Measurements from ENCODE around the gene CLEC4M.
"Not testable (repeated sequence)": the region's sequence is repeated elsewhere in the genome, so short reads cannot be mapped to it uniquely, and the experiment has no call there.

Gene CLEC4M

DNA sequence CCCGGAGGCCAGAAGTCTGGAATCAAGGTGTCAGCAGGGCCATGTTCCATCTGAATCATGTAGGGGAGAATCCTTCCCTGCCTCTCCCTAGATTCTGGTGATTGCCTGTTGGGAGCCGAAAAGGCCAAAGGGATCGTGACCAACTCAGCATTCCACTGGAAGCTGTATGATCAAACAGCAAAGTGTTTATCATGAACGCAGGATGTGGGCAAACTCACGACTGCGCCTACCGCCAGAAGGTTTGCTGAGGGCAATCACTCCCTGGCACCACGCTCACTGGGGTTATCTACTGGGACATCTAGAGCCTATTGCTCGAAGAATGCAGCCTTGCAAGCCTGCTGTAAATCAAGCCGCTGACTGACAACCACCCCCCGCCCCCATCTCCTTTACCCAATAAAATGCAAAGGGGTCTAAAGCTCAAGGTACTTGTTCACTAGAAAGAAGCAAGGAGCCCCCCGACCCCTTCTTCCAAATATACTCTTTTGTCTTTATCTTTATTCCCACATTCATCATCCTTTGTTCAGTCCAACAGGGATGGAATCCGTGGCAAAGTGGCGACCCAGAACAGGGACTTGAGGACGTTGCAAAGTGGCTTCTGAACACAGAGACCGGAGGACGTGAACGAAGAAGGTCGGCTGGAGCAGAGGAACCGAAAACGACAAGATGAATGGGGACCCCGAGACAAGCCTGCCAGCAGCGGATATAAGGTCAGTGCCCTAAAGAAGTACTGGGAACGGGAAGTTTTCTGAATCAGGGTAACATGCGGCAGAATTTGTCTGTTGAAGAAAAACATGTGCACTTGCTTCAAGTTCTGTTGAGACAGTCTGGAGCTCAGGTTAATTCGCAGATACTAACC, 16.8 kb downstream of the CLEC4M start:
- DNase-seq, result no peak

DNA sequence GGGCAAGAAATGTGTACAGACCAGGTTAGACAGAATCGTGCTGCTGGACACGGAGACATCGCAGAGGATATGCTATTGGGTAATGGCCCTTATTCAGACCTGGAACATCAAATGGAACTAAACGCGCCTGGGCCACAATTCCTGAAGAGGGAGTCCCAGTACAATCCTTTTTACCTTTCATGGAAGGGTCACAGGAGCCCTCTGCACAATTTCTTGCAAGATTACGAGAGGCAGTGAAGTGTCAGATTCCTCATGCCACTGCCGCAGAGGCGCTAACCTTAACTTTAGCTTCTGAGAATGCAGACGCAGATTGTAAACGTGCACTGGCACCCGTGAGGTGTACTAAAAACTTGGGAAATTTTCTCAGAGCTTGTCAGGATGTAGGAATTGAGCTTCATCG, 18.1 kb downstream of the CLEC4M start:
- no peak for DNase-seq

DNA sequence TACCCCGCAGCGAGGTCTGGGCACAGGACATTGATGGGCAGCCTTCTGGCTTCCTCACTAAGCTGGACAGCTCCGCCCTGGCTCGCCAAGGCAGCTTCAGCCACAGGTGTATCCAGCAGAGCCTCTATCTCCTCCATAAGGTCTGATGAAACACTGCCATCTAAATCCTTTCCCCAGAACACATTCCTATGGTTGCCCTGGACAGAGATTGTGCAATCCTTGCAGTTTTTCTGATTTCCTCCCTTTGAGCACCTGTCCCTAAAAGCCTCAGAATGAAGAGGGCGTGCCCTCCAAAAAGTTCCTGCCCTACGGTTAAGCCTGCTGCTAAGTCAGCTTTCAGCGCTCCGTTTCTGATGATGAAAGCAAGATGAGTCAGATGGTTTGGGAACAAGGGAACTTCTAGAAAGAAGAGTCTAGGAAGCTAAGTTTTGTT, 21.0 kb downstream of the CLEC4M start:
- no peak for DNase-seq

DNA sequence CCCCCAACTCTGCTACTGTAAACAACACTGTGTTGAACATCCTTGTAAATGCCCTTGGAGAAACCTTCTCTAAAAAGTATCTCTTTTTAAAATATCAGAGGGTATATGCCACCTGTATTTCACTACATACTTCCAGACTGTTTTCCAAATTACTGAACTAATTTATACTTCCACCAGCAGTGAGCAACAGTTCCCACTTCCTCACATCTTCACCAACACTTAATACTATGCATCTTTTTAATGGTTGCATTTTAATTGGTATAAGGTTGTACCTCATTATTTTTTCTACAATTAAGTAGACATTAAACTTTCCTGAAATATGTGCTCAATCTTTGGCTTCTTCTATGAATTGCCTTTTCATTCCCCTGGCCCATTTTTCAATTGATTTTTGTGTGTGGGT, 21.8 kb downstream of the CLEC4M start:
- no peak for DNase-seq

DNA sequence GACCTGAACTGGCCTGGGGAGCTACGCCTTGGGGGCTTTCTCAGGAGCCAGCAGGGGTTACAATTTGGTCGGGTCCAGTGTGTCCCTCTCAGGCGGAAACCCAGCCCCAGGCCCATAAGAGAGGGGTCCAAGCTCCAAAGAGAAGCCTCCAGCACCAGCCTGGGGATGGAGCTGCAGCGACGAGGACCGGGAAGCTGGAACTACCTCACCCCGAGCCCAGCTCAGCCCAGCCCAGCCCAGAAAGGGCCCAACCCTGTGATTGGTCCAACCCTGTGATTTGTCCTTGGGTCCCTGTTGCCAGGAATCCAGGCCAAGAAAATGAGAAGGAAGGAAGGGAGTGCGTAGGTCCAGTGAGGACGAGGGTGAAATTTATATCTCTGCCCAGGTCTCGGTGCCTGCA, 24.1 kb downstream of the CLEC4M start:
- no peak for DNase-seq

DNA sequence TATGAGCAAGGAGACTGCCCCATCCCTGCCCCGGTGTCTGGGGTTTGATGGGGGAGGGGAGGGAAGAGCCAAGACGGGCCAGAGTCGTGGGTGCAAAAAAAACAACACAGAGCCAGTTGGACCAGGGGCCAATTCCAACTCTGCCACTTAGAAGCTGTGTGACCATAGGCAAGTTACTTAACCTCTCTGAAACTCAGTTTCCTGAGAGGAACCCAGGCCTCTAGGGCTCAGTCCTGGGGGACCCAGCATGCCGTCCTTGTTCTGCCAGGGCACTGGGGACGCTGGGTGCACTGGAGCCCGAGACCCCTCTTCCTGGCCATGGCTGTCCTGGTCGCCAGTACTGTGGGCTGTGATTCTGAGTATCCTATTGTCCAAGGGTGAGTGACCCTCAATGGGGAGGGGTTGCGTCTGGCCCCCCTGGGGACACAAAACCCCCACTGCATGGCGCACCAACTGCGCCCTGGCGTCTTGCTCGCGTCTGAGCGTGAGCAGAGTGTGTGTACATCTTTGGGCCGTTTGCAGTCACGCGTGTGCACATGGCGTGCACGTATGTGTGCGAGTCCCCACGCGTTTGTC, 24.6 kb downstream of the CLEC4M start:
- DNase-seq, result no peak

DNA sequence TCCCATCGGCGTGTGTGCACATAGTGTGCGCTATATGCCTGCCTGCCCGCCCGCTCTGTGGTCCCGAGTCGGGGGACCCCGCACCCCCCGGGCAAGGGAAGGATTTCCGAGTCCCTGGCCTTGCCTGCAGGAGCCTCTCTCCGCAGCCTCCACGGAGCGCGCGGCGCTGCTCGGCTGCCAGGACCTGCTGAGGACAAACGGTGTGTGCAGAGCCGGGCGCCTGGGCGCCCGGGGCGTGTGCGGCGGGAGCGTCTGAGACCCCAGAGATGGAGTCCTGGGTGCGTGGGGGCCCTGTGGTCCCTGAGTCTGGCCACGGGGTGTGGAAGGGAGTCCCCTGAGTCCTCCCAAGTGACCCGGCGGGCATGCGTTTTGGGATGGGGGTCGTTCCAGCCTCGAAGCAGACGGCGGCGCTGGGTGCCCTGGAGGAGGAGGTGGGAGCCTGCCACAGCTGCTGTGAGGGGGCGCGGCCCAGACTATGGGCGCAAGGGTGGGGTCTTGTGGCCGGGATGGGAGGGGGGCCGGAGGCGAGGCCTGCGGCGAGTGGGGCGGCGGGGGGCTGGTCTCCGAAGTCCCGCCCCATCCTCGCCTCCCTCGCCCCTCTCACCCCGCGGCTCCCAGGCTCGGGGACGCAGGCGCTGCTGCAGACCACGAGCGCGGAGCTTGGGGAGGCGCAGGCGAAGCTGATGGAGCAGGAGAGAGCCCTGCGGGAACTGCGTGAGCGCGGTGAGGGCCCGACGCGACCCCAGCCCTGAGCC, 25.3 kb downstream of the CLEC4M start:
- DNase-seq, result no peak

DNA sequence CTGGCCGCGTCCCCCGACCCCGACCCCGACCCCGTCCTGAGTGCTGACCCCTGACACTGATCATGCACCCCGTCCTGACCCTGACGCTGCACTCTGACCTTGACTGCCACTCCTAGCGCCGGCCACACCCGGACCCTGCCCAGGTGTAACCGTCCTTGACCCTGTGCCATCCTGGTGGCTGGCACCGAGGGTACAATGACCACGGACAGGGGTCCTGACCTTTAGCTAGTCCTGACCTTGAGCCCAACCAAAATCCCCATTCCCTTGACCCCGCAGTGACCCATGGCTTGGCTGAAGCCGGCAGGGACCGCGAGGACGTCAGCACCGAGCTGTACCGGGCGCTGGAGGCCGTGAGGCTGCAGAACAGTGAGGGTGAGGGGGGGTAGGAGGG, 25.9 kb downstream of the CLEC4M start:
- no peak for DNase-seq

DNA sequence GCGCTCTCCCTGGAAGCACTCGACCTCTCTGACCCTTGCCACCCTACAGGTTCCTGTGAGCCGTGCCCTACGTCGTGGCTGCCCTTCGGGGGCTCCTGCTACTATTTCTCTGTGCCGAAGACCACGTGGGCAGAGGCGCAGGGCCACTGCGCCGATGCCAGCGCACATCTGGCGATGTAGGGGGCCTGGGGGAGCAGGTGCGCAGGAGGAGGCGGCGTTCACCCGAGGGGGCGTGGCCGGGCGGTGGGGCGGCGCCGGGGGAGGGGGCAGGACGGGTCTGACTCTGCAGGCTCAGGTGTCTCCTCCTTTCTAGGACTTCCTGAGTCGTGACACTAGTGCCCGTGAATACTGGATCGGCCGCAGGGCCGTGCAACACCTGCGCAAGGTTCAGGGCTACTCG, 26.4 kb downstream of the CLEC4M start:
- no peak for DNase-seq

DNA sequence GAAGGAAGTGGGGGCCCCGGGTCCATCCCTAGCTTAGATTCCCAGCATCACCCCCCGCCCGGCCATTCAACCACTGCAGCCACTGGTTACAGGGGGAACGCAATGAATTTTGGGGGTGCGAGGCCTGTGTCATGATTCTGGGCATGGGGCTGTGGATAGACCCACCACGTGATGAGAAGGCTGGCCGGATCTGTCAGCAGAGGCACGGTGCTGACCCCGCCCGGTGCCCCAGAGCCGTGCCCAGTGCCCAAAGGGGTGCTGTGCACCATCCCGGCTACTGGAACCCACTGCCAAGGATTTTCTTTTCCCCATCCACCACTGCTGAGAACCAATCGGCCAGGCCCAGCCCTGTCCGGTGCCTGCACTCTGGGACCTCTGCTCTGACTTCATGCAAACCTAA, 27.4 kb downstream of the CLEC4M start:
- no peak for DNase-seq

DNA sequence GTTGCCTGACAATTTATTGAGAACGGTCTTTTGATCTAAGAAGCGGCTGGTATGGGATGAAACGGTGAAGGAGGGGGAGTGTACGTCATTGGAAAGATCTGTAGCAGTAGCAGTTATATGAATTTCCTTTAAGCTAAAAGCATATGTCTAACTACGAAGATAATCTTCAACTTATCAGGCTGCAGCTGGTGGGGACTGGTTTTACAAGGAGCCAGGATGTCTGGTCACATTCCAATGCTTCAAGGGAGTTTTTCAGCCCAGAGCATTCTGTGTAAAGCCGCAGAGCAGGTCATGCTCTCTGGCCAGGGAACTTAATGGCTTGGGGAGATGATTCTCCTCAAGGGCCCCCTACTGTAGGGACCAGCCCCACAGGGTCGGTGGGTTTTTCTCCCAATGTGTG, 29.2 kb downstream of the CLEC4M start:
- DNase-seq, result no peak

DNA sequence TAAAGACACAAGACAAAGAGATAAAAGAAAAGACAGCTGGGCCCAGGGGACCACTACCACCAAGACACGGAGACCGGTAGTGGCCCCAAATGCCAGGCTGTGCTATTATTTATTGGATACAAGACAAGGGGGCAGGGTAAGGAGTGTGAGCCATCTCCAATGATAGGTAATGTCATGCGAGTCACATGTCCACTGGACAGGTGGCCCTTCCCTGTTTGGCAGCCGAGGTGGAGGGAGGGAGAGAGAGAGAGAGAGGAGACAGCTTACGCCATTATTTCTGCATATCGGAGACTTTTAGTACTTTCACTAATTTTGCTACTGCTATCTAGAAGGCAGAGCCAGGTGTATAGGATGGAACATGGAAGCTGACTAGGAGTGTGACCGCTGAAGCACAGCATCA, 29.7 kb downstream of the CLEC4M start:
- DNase-seq, result not testable (repeated sequence)

DNA sequence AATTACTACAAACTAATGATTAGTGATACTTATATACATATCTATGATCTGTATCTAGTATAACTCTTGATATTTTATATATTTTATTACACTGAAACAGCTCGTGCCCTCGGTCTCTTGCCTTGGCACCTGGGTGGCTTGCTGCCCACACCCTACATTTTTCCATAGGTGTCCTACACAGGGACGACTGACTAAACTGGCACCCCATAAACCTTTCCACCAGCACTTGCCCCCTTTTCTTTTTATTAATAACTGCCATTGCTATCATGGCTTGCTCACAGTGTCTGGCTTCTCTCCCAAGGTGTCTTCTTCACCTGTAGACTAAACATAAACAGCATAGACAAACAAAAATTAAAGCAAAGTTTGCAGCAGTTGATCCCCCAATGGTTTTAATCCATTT, 30.4 kb downstream of the CLEC4M start:
- no peak for DNase-seq

DNA sequence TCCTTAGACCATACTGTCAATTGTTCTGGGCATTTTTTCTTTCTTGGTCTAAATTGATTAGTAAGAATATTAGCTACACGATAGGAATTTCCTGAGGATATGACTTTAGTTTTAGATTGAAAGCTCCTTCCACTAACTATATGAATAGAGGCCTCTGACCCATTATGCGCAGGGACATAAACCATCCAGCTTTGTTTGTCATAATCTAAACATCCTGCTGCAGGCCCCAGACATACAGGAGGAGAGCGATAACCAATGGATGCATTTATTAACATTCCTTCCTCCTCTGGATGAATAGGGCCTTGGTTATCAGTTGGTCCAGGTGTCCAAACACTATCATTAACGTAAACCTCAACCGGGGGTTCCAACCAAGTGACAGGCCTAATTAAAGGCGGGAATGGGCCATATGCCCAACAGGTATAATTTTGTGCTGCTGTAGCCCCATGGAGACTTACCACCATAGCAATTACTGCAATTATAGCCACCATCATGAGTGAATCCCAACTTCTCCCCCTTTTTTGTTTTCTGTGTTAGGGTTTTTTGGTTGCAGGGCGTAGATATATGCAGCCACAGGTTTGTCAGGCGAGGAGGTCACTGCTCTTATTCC, 32.6 kb downstream of the CLEC4M start:
- no peak for DNase-seq

DNA sequence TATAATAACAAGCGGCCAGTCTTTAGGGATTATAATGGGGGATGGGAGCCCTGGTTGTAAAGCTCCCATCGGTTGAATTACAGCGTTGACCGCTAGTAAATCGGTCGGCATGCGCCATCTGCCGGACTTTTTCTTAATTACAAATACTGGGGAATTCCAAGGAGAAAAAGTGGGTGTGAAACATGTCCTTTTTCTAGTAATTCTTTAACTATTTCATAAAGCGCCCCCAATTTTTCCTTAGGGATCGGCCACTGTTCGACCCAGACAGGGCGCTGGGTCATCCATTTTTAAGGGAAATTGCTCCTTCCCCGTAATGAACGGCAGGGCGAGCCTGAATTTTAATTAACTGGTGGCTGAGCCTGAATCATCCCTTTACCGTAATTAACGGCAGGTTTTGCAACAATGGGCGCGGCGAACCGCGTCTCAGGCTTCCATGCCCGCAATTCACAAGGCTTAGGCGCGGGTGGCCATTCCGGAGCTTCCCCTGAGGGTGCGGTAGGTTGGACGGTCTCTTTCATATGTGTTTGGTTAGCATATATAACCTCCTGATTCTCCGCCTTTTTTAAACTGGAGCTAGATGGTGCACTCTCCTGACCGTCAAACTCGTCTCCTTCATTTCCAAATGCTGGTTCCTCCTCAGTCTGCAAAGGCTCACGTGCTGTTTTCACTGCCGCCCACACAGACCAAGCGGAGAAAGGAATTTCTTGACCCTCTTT, 36.8 kb downstream of the CLEC4M start:
- DNase-seq, result peak; percentile 25

DNA sequence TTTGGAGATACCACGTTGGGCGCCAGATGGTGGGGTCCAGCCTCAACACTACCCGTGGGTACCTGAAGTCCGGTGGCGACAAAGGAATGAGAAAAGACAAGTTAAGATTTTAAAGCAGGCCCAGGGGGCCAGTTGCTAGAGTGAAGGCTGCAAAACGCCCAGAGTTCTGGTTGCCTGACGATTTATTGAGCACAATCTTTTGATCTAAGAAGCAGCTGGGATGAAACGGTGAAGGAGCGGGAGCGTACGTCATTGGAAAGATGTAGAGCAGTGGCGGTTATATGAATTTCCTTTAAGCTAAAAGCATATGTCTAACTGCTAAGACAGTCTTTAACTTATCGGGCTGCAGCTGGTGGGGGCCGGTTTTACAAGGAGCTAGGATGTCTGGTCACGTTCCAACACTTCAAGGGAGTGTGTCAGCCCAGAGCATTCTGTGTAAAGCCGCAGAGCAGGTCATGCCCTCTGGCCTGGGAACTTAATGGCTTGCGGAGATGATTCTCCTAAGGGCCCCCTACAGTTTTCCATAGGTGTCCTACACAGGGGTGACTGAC, 38.1 kb downstream of the CLEC4M start:
- DNase-seq, result no peak

DNA sequence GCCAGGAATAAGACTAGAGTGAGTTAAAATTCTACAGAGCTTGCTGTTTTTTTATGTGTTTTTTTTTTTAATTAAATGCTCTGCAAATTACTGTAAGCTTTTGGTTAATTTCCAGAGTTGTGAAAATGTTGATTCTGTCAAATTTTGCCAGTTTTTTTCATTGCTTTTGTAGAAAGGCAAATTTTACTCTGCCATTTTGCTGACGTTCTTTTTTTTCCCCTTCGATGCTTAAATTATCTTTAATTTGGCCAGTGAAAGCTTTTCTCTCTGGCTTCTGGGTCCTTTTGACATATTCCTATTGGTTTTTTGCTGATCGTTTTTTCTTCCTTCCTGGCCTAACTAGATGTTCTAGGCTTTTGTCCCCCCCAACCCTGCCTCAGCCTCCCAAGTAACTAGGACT, 43.2 kb downstream of the CLEC4M start:
- DNase-seq, result no peak

DNA sequence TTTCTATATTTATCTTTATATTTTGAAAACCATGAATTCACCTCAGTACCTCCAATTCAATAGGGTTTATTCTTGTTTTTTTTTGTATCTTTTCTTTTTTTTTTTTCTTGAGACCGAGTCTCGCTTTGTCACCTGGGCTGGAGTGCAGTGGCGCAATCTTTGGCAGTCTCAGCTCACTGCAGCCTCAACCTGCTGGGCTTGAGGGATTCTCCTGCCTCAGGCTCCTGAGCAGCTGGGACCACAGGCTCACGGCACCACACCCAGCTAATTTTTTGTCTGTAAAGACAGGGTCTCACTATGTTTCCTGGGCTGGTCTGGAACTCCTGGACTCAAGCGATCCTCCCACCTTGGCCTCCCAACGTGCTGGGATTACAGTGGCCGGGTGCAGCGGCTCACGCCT, 43.8 kb downstream of the CLEC4M start:
- DNase-seq, result no peak

DNA sequence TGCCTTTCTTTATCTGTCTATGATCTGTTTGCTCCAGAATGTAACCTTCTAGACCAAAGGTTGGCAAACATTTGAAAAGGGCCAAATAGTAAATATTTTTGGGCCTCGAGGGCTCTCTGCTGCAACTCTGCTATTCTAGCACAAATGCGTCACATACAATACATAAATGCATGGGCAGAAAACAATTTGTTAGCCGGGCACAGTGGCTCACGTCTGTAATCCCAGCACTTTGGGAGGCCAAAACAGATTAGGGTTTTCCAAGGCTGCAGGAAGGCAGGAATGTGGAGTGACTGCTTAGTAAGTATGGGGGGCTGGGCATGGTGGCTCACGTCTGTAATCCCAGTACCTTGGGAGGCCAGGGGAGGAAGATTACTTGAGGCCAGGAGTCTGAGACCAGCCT, 45.1 kb downstream of the CLEC4M start:
- no peak for DNase-seq

DNA sequence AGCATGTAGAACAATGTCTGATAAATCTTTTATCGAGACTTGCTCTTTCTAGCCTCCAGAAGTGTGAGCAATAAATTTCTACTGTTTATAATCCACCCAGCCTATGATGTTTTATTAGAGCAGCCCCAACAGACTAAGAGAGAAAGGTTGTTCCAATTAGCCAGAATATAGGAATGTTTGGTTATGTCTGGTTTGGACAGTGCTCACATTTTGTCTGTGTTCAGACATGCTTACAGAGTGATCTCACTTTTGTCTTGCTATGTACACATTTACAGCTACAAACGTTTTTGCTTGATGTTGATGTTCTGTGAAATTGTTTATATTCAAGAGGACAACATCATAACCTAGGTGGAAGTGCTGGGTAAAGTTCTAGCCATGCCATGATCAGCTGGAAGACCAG, 48.9 kb downstream of the CLEC4M start:
- DNase-seq, result no peak

DNA sequence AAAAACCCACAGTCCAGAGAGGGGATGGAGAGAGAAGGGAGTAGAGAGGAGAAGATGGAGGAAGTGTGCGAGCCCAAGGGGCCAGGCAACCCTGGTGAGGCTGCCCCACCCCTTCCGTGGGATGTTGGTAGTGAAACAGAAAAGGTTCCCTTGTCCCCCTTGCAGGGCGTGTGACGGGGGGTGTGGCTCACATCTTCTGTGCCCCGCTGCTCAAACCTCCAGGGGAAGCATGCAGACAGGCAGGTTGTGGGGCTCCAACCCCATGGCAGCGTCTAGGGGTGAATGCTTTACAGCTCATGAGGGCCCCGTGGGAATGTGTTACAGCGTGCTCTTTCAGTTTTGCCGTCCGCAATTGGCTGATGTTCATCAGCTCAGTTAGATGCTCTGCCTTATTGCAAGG, 52.3 kb downstream of the CLEC4M start:
- no peak for DNase-seq

DNA sequence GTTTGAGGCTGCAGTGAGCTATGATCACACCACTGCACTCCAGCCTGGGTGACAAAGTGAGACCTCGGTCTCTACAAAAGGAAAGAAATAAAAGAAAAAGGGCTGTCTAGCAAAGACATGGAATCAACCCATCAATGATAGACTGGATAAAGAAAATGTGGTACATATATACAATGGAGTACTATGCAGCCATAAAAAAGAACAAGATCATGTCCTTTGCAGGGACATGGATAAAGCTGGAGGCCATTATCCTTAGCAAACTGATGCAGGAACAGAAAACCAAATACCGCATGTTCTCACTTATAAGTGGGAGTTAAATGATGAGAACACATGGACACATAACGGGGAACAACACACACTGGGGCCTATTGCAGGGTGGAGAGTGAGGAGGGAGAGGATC, 53.0 kb downstream of the CLEC4M start:
- not testable (repeated sequence) for DNase-seq

DNA sequence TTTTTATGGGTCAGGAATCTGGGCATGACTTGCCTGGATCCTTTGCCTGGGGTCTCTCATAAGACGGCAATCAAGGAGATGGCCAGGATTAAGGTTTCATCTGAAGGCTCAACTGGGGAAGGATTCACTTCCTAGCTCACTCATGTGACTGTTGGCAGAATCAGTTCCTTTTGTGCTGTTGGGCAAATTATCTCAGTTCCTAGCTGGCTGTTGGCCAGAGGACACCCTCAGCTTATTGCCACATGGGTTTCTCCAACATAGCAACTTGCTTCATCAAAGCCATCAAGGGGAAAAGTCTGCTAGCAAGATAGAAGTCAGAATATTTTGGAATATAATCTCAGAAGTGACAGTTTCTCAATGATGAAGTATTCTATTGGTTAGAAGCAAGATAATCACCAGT, 54.8 kb downstream of the CLEC4M start:
- DNase-seq, result no peak

Data from NK-92 treated with Interleukin-12 subunit alpha and Interleukin-12 subunit beta, amount 100 ng/mL, for 24 hours (cell line).